NCI-H345 (cell line): ENCODE data around the gene BST2.
"Not testable (repeated sequence)": the region's sequence is repeated elsewhere in the genome, so short reads cannot be mapped to it uniquely, and the experiment has no call there.

Experiments
- DNase-seq: peaks from one replicate; lab custom pipeline; 2025; lab: John Stamatoyannopoulos, UW

Gene BST2

DNA sequence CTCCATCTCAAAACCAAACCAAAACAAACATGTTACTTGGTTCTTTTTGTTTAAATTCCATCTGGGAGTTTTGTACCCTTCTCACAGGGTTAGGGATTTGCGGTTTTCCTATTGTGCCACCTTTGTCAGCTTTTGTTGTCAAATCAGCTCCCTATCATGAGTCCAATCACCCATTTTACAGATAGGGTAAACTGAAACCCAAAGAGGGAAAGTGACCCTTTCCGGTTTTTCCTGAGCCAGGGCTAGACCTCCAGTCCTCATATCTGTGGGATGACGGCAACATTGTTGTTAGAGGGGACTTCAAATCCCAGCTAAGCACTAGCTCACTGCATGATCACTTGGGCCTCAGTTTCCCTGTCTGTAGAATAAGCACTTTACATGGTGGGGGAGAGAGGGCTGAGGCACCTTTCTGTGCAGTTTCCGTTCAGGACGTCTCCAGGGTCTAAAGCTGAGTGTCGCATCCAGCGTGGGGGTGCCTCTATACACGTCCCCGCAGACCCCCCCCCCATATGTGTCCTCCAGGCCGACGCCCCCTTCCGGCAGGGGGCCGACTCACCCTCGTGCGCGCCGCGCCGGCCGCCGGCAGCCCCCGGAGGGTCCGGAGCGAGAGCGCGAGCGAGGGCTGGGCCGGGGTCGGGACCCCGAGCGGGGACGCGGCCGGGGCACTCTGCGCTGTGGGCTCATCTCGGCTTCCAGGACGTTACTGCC, 15.3 kb downstream of the BST2 start:
- DNase-seq: no peak

DNA sequence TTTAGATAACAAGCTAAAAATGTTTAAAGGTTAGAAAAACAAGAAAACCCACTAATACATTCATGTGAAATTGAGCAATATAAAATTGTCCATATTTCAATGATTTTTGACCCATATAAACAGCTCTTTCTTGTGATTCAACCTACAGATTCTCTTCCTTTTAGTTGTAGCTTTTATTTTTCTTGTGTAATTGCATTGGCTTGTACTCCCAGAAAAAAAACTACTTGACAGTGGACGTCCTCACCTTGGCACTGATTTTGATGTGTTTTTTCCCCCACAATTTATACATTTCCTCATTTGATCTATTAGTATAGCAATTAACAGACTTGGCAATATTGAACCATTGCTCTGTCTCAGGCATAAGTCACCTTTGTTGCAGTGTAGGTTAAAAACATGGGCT, 16.1 kb downstream of the BST2 start:
- DNase-seq: no peak

DNA sequence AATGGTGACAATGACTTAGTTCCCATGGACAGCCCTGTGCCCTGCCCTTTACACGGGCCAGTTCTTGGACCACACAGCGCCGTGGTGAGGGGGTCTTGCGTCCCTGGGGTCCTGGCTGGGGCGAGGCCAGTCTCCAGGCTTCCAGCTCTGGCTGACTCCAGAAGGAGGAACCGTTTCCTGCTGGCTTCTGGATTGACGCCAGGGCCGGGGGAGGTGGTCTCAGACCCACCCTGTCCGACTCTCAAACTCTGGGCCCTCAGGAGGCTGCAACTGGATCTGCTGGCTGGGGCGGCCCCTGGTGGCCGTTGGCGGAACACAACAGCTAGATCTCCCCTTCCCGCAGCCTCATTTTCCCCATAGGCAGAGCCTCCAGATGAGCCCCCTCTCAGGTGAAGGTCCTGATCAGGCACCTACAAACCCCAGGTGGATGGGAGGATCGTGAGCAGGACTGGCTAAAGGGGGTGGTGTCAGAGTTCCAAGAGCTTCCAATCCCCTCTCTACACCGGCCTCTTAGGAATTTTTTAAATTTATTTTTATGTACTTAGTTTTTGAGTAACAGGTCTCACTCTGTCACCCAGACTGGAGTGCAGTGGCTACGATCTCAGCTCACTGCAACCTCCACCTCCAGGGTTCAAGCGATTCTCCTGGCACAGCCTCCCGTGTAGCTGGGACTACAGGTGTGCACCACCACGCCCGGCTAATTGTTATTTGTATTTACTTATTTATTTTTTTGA, 19.4 kb downstream of the BST2 start:
- peak; percentile 29 for DNase-seq

GRCh38 chr19:17380426-17381138, 24.8 kb downstream of the BST2 start:
- no peak for DNase-seq

GRCh38 chr19:17379221-17379631, 26.2 kb downstream of the BST2 start:
- DNase-seq: no peak

GRCh38 chr19:17378271-17378670, 27.2 kb downstream of the BST2 start:
- no peak for DNase-seq

DNA sequence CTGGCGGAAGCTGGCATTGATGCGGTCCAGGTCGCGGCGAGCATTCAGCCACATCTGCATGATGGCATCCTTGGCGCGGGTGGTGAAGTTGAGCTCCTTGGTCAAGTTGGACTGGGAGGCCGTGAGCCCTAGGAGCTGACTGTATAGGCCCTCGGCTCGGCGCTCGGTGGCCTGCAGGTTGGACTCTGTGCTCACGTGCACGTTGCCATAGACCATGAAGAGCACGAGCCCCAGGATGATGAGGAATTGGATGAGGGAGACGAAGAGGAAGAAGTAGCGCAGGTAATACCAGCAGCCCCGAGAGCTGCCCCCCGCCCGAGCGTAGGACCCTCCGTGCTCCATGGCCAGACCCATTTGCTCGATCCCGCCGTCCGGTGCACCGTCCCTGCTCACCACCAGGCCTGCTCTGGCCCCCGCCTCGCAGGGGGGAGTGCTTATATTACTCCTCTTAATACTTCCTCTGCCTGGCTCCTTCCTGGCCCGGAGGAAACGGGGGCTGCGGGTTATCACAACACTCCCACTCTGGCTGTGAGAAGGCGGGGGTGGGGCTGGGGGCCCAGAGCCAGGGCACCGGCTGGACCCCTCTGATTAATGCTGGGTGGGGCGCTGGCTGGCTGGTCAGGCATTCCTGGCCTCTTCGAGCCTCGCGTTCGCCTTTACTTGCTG, 28.4 kb downstream of the BST2 start, which contains the start of gene PLVAP:
TSS of gene PLVAP (minus strand) at position 408 of the 666 bp plus-strand sequence. CDS start at position 354, 54 bp downstream.
- DNase-seq: no peak

DNA sequence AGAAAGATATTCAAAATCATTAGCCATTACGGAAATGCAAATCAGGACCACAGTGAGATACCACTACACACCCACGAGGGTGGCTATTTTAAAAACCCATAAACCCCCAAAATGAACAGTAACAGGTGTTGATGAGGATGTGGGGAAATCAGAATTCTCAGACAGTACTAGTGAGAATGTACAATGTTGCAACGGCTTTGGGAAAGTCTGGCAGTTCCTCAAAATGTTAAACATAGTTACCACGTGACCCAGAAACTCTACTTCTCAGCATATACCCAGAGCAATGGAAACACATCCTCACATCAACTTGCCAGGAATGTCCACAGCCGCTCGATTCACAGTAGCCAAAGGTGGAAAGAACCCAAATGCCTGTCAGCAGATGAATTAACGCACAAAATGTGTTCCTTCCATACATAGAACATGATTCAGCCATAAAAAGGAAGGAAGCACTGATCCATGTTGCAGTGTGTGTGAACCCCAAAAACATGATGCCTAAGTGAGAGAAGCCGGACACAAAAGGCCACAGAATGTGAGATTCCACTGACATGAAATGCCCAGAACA, 35.3 kb downstream of the BST2 start:
- DNase-seq: no peak

DNA sequence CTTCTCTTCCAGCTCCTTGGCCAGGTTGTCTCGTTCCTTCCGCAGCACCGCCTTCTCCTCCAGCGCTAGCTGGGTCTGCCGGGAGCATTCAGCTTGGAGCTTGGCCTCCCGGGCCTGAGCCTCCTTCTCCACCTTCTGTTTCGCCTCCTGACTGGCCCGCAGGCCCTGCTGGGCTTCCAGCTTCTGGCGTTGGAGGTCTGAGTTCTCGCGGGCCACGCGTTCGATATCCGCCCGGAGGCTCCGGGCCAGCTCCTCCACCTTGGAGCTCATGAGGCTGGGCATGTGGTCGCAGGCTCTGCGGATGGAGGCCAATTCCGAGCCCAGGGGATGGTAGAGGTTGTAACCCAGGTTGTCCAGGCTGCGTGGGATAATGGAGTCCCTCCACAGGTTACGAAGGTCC, 40.1 kb downstream of the BST2 start:
- no peak for DNase-seq

DNA sequence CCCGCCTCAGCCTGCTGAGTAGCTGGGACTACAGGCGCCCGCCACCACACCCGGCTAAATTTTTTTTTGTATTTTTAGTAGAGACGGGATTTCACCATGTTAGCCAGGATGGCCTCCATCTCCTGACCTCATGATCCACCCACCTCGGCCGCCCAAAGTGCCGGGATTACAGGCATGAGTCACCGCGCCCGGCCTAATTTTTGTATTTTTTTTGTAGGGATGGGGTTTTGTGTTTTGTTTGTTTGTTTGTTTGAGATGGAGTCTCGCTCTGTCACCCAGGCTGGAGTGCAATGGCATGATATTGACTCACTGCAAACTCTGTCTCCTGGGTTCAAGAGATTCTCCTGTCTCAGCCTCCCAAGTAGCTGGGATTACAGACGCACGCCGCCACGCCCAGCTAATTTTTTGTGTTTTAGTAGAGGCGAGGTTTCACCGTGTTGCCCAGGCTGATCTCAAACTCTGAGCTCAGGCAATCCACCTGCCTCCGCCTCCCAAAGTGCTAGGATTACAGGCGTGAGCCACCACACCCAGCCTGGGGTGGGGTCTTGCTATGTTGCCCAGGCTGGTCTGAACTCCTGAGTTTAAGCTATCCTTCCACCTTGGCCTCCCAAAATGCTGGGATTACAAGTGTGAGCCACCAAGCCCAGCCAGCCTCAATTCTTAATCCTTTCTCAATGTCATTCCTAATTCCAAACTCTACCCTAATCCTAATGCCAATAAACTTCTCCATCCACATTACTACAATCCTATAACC, 41.4 kb downstream of the BST2 start:
- not testable (repeated sequence) for DNase-seq

- DNase-seq: no peak
These were observed 45.3 kb downstream of the BST2 start for GRCh38 chr19:17359905-17360800.

DNA sequence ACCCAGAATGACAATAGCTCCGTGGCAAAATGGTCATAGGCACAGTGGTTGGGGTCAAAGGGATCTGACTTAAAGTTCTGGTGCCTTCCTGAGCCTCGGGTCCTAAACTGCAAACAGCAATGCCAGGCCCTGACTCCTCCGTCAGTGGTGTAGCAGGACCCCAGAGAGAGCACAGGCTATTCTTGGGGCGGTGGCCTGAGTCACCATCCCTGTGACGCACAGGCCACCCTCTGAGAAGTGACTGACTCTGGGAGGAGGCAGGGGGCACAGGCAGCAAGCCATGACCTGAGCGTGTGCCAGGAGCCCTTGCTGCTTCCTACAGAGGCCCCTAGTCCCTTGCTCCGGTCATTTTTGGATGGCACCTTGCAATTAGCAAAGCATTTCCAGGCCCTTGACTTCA, 47.0 kb downstream of the BST2 start:
- no peak for DNase-seq

DNA sequence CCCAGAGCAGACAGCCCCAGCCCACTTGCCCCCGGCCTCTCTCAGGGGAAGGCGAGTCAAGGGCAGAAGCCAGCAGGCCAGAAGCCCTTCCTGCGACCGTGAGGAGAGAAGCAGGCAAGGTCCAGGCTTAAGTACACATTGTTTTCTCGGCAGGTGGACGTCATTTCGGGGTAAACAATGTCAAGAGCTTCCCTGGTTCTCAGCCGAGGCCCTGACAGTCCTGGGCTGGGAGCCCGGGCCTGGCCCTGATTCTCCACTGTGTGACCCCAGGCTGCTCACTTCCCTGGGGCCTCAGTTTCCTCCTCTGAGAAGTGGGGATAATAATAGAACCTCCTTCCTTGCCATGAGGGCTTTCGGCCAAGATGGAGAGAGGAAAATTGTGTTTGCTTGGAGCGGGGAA, 47.7 kb downstream of the BST2 start:
- DNase-seq: no peak

DNA sequence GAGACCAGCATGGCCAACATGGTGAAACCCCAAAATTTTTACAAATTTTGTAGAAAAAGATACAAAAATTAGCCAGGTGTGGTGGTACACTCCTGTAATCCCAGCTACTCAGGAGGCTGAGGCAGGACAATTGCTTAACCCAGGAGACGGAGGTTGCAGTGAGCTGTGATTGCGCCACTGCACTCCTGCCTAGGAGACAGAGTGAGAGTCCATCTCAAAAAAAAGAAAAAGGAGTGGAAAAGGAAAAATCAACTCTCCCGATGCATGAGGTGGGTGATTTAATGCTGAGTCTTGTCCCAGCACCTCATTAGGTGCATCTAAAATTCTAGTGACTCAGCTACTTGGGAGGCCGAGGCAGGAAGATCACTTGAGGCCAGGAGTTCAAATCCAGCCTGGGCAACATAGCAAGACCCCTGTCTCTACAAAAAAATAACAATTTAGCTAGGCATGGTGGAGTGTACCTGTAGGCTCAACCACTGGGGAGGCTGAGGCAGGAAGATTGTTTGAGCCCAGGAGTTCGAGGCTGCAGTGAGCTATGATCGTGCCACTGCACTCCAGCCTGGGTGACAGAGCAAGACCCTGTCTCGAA, 48.3 kb downstream of the BST2 start:
- DNase-seq: no peak

GRCh38 chr19:17353386-17353785, 52.0 kb downstream of the BST2 start:
- no peak for DNase-seq
